Stimulated activated CD4-positive, alpha-beta T cell treated with anti-CD3 and anti-CD28 coated beads, Interleukin-1b, Interleukin-23, amount 100 ng/mL, for 1 hour (primary cell): ENCODE results near the gene TNP1.

ENCODE experiments used
- DNase-seq, 2 donors: peaks; one replicate each; pipeline ENCODE4 v3.0.0-alpha.2; 2020; ENCODE audit warnings: low read depth in 2 of 2

The TNP1 gene

GRCh38 chr2:216859944-216860343 is at the start of gene TNP1:
Gene TNP1 (minus strand): TSS chr2:216860064. CDS start chr2:216860034, 30 bp downstream.
- no peak for DNase-seq

- DNase-seq, result no peak
Observed at GRCh38 chr2:216908300-216908699, 48.4 kb upstream of the TNP1 start.

GRCh38 chr2:216905649-216906329 is 45.9 kb upstream of the TNP1 start:
- no peak for DNase-seq

GRCh38 chr2:216904974-216905373 is 45.1 kb upstream of the TNP1 start:
- DNase-seq, result no peak

- no peak for DNase-seq
Observed at GRCh38 chr2:216904554-216904953, 44.7 kb upstream of the TNP1 start.

- DNase-seq, result no peak
Observed at GRCh38 chr2:216903470-216903869, 43.6 kb upstream of the TNP1 start.

GRCh38 chr2:216901273-216901672 is 41.4 kb upstream of the TNP1 start:
- no peak for DNase-seq

- no peak for DNase-seq
Observed at GRCh38 chr2:216900406-216900805, 40.5 kb upstream of the TNP1 start.

GRCh38 chr2:216897561-216898203 is 37.8 kb upstream of the TNP1 start:
- no peak for DNase-seq

- DNase-seq, result no peak
Observed at GRCh38 chr2:216890138-216890537, 30.3 kb upstream of the TNP1 start.

- no peak for DNase-seq
Observed at GRCh38 chr2:216888887-216889622, 29.2 kb upstream of the TNP1 start.

- no peak for DNase-seq
Observed at GRCh38 chr2:216888081-216888480, 28.2 kb upstream of the TNP1 start.

GRCh38 chr2:216887138-216887537 is 27.3 kb upstream of the TNP1 start:
- DNase-seq, result no peak

- no peak for DNase-seq
Observed at GRCh38 chr2:216885117-216885553, 25.3 kb upstream of the TNP1 start.

GRCh38 chr2:216884347-216884746 is 24.5 kb upstream of the TNP1 start:
- no peak for DNase-seq

- no peak for DNase-seq
Observed at GRCh38 chr2:216882876-216883275, 23.0 kb upstream of the TNP1 start.

GRCh38 chr2:216881411-216881810 is 21.5 kb upstream of the TNP1 start:
- no peak for DNase-seq

- no peak for DNase-seq
Observed at GRCh38 chr2:216880509-216881184, 20.8 kb upstream of the TNP1 start.

GRCh38 chr2:216879727-216880508 is 20.1 kb upstream of the TNP1 start:
- DNase-seq, result no peak

GRCh38 chr2:216878072-216878471 is 18.2 kb upstream of the TNP1 start:
- DNase-seq, result no peak

GRCh38 chr2:216877085-216877484 is 17.2 kb upstream of the TNP1 start:
- no peak for DNase-seq
